ENCODE measurements around the gene SLC24A3. TPM values are rescaled to one million over a fixed set of nuclear protein-coding genes. Genes with fewer than 3 reads are reported as not detected.

SLC24A3 gene
- total and polyA plus RNA-seq, 9 donors, result 4.8 to 40.5 (median 18.6) TPM

- no peak overlapping the region for H3K27ac ChIP-seq
- H3K27me3 ChIP-seq, result no peaks in the 10 kb centered on the region
- H3K9me3 ChIP-seq, result no peaks in the 10 kb centered on the region
- no peaks in the 10 kb centered on the region for H3K36me3 ChIP-seq
- intact Hi-C loops (cut with DNase I), result no loop called here
- DNase-seq, result no peak
- no peaks in the 10 kb centered on the region for H3K4me1 ChIP-seq (ENCODE audit: insufficient read depth)
- no peak for TF ChIP-seq CTCF (IDR thresholded peaks at IDR 0.05)
- no peak for TF ChIP-seq POLR2A (IDR thresholded peaks at IDR 0.05)
- TF ChIP-seq EP300 (IDR thresholded peaks at IDR 0.05), result no peak
- no peak overlapping the region for H3K4me3 ChIP-seq
- WGBS, 3 donors, result 94 to 96% (median 95%) methylated on average over 3 of the region's 3 CpGs
Observed at GRCh38 chr20:19683822-19684221, 471.4 kb downstream of the SLC24A3 start.

GRCh38 chr20:19688031-19688806, 475.8 kb downstream of the SLC24A3 start:
- Histone ChIP-seq H3K27me3 (no peaks in the 10 kb centered on the region), H3K4me3 (no peak overlapping the region), H3K4me1 (ENCODE audit: insufficient read depth) (no peaks in the 10 kb centered on the region), H3K9me3 (no peaks in the 10 kb centered on the region), H3K27ac (no peak overlapping the region), H3K36me3 (no peaks in the 10 kb centered on the region)
- intact Hi-C loops (cut with DNase I), result loop anchor here in 1 of 4 donors (5.0 kb wide), 1 partner anchor 309 kb away; no protein-coding TSS in a partner anchor
- WGBS, 3 donors, result 62 to 66% (median 65%) methylated on average over 13 of the region's 13 CpGs
- TF ChIP-seq CTCF (IDR thresholded peaks at IDR 0.05), result no peak
- no peak for TF ChIP-seq POLR2A (IDR thresholded peaks at IDR 0.05)
- TF ChIP-seq EP300 (IDR thresholded peaks at IDR 0.05), result no peak
- peak; percentile 55 to 80 (median 67) for DNase-seq

DNA sequence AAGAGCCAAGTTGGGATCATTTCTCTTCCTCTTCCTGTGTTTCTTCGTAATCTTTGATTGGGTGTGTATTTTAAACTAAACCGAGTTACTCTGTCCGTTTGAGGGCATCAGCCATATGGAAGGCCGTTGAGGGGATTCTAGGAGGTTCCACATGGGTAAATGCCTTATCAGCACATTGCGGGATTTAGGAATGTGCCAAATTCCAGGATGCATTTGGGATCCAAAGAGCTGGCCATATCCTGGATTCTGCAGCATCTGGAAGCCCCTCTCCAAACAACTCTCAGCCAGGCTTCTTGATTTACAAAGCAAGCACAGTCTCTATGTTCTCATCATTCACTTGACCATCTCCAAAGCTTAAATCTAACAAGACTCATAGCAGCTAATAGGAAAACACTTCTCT, 478.0 kb downstream of the SLC24A3 start:
- Histone ChIP-seq H3K36me3 (no peaks in the 10 kb centered on the region), H3K27ac (no peak overlapping the region), H3K9me3 (no peaks in the 10 kb centered on the region), H3K4me3 (no peak overlapping the region), H3K27me3 (no peaks in the 10 kb centered on the region), H3K4me1 (ENCODE audit: insufficient read depth) (no peaks in the 10 kb centered on the region)
- TF ChIP-seq POLR2A (IDR thresholded peaks at IDR 0.05) (no peak), EP300 (IDR thresholded peaks at IDR 0.05) (no peak), CTCF (IDR thresholded peaks at IDR 0.05) (no peak)
- intact Hi-C loops (cut with DNase I), result loop anchor here in 3 of 4 donors (5.0 to 10.0 kb wide), 4 partner anchors 54 to 307 kb away; no protein-coding TSS in a partner anchor
- no peak for DNase-seq
- 15 to 24% (median 18%) methylated on average over 5 of the region's 5 CpGs for WGBS, 3 donors

- no peak for DNase-seq
- no peaks in the 10 kb centered on the region for H3K27me3 ChIP-seq
- intact Hi-C loops (cut with DNase I), result loop anchor here in 3 of 4 donors (5.0 to 10.0 kb wide), 4 partner anchors 54 to 306 kb away; no protein-coding TSS in a partner anchor
- H3K36me3 ChIP-seq, result no peaks in the 10 kb centered on the region
- no peaks in the 10 kb centered on the region for H3K4me1 ChIP-seq (ENCODE audit: insufficient read depth)
- H3K9me3 ChIP-seq, result no peaks in the 10 kb centered on the region
- H3K4me3 ChIP-seq, result no peak overlapping the region
- no peak overlapping the region for H3K27ac ChIP-seq
- TF ChIP-seq EP300 (IDR thresholded peaks at IDR 0.05), result no peak
- no peak for TF ChIP-seq CTCF (IDR thresholded peaks at IDR 0.05)
- 91 to 92% (median 92%) methylated on average over 5 of the region's 5 CpGs for WGBS, 3 donors
Observed at GRCh38 chr20:19691125-19691524, 478.7 kb downstream of the SLC24A3 start.
